Activated naive CD8-positive, alpha-beta T cell treated with anti-CD3 and anti-CD28 coated beads, Interleukin-2, amount 50 U/mL, for 24 hours (primary cell): ENCODE results near the gene ANKRD13A.

Experiments used
- ATAC-seq: fragments of 150-1000 bp; cut with Tn5 transposase; one replicate; pipeline ENCODE4 v1.10.0; 2021
- DNase-seq: peaks from one replicate; pipeline ENCODE4 v3.0.0; 2021
- H3K27ac Mint-ChIP-seq: one replicate; pipeline ENCODE4 v1.8.0; 2021; ENCODE audit warnings: mild to moderate bottlenecking, mixed read lengths
- H3K27me3 Mint-ChIP-seq: one replicate; pipeline ENCODE4 v1.8.0; 2021; ENCODE audit warnings: mixed read lengths
- H3K36me3 Mint-ChIP-seq: one replicate; pipeline ENCODE4 v1.8.0; 2021; ENCODE audit warnings: low read depth, mixed read lengths
- H3K4me1 Mint-ChIP-seq: one replicate; pipeline ENCODE4 v1.8.0; 2021; ENCODE audit warnings: mixed read lengths
- H3K4me3 Mint-ChIP-seq: one replicate; pipeline ENCODE4 v1.8.0; 2021; ENCODE audit warnings: mild to moderate bottlenecking, moderate library complexity, mixed read lengths
- H3K9me3 Mint-ChIP-seq: one replicate; pipeline ENCODE4 v1.8.0; 2021; ENCODE audit warnings: mixed read lengths

ANKRD13A gene

DNA sequence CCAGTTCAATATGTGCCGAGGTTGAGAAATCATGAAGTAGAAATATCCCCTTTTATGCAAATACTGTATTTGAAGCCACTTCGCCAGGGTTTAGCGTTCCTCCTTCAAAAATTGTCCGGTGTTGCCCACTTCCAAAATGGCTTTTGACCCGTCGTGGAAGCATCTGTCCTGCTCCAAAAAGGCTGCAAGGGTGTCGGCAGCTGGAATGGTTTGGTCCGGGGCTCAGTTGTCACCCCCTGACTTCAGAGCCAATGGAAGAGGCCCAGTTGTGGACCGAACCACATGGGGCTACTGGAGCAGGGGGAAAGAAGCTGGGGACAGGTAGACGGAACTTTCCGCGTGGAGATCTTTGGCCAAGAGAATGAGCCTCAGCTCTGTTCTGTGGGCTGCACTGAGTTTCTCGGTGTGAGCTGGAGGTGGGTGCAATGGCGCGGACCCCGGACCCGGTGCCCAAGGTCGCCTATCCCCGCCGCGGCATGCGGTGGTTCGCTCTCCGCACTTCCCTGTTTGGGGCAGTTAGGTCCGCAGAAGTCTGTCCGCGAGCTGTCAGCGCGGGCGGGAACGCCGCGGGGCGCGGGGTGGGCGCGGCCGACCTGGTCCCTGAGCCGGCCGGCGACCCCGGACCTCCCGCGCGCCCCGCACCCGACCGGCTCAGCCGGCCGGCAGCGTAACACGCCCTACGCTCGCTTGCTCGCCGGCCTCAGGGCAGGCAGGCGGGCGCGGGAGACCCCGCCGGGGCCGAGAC, at the start of gene ANKRD13A:
TSS of gene ANKRD13A (plus strand) at position 527 of the 745 bp plus-strand sequence. CDS start 259 bp downstream, outside the sequence.
- Mint-ChIP-seq H3K36me3 (peaks cover 7% of the 10 kb centered on the region), H3K27me3 (no peaks in the 10 kb centered on the region), H3K4me3 (peak within 1 kb of the TSS; percentile 94), H3K9me3 (no peaks in the 10 kb centered on the region), H3K27ac (peak within 1 kb of the TSS; percentile 98), H3K4me1 (peaks cover 73% of the 10 kb centered on the region)
- ATAC-seq = peak; percentile 66
- peak; percentile 82 for DNase-seq

DNA sequence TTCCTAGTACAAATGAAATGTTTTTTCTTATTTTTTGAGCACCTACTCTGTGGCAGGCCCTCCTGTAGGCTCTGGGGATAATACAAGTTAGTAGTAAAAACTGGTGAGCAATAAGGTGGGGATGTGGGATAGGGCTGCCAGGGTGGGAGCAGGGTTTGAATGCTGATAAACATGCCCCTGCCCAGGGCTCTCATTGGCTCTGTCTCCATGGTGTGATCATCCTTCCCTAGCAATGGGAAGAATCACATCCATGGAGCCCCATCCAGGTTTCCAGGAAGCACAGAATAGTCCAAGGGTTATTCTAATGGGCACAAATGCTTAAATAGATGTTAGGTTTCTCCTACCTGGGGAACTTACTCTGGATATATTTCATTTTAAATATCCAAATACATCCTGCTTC, 48.6 kb upstream of the ANKRD13A start:
- Mint-ChIP-seq H3K4me1 (peaks cover 24% of the 10 kb centered on the region), H3K27me3 (no peaks in the 10 kb centered on the region), H3K4me3 (no peak overlapping the region), H3K36me3 (peaks cover 51% of the 10 kb centered on the region), H3K9me3 (no peaks in the 10 kb centered on the region), H3K27ac (peak overlapping the region; percentile 6)
- no peak for DNase-seq
- ATAC-seq = no peak

DNA sequence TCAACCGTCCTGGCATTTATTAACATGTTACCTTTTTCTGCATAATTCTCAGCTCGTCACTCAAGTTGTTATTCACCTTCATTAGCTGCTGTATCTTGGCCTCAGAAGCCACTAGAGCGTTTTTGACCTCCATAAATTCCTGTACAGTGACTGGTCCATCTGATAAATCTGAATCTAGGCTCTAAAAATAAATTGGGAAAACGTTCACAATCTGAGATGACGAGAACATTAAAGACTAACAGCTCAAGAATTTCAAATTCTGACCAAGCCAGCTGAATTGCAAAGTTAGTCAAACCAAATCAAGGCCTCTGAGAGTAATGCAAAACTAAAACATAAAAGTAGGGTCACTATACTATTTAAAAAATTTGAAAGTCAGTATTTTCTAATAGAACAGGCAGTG, 48.1 kb upstream of the ANKRD13A start:
- peaks cover 52% of the 10 kb centered on the region for H3K36me3 Mint-ChIP-seq
- H3K4me1 Mint-ChIP-seq = peaks cover 24% of the 10 kb centered on the region
- DNase-seq (no peak), ATAC-seq (no peak)
- H3K27me3 Mint-ChIP-seq = no peaks in the 10 kb centered on the region
- no peak overlapping the region for H3K27ac Mint-ChIP-seq
- H3K4me3 Mint-ChIP-seq = no peak overlapping the region
- no peaks in the 10 kb centered on the region for H3K9me3 Mint-ChIP-seq

DNA sequence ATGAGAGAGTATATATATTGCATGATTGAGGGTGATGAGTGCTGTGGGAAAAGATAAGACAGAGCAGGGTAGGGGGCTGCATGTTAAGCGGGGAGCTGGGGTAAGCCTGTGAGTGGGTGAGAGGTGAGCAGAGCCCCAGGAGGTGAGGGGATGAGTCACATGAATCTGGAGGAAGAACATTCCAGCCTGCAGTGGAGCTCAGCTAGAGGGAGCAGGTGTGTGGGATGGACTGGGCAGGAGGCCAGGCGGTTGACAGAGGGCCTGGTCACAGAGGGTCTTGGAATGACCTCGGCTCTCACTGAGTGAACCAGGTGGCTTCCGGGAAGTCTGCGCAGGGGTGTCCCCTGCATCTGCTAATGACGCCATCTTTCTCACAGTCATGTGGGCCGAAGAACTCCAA, 47.5 kb upstream of the ANKRD13A start:
- H3K4me1 Mint-ChIP-seq = peaks cover 18% of the 10 kb centered on the region
- H3K27me3 Mint-ChIP-seq = no peaks in the 10 kb centered on the region
- no peaks in the 10 kb centered on the region for H3K9me3 Mint-ChIP-seq
- no peak overlapping the region for H3K4me3 Mint-ChIP-seq
- no peak overlapping the region for H3K27ac Mint-ChIP-seq
- ATAC-seq (no peak), DNase-seq (no peak)
- H3K36me3 Mint-ChIP-seq = peaks cover 52% of the 10 kb centered on the region

DNA sequence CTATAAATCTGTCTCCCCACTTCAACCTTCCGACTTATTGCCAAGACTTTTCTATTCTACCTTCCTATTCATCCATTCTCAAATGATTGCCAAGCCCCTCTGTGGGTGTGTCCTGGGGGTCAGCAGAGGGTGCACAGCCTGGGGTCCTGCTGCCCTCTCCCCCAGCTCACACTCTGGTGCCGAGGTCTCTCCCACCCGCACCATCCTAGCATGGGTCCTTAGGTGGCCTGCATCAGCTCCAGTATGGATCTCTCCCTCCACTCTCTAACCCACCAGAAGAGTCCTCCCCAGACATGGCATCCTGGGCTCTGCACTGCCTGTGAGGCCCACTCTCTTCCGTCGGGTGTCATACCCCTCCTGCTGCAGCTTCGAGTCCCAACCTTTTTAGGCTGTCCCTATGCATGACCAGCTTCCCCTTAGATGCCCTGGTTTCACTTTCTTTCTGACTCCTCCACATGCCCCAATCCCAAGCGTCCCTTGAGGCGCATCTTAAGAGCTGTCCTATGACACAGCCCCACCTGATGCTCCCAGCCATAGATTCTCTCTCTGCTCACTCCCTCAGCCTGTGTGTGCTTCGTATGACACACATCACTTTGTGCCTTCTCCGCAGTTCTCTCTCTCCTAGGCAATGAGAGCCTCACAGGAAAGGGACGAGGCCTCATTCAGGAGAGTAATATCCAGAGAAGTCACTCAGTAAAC, 46.9 kb upstream of the ANKRD13A start:
- peaks cover 13% of the 10 kb centered on the region for H3K4me1 Mint-ChIP-seq
- peaks cover 49% of the 10 kb centered on the region for H3K36me3 Mint-ChIP-seq
- H3K27ac Mint-ChIP-seq = peak overlapping the region; percentile 55
- no peak for DNase-seq
- no peaks in the 10 kb centered on the region for H3K27me3 Mint-ChIP-seq
- ATAC-seq = no peak
- no peak overlapping the region for H3K4me3 Mint-ChIP-seq
- no peaks in the 10 kb centered on the region for H3K9me3 Mint-ChIP-seq

DNA sequence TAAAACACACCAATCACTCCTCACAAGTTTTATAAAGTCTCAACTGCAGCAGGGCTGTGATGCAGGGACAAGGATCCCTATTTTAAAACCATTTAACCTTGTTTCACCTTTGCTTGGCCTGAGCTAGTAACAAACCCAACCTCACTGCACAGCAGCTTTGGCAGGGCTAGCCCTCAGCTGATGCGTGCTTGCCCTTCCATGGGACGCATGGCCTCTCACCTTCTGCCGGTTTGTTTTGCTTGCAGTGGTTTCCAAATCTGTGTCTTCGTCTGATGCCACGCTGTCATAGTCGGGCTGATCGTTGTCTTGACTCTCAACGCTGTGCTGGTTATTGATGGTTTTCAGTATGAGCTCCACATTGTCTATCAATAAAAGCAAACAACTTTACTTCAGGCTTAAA, 46.4 kb upstream of the ANKRD13A start:
- Mint-ChIP-seq H3K4me3 (no peak overlapping the region), H3K36me3 (peaks cover 45% of the 10 kb centered on the region), H3K4me1 (peaks cover 7% of the 10 kb centered on the region), H3K27ac (peak overlapping the region; percentile 15), H3K27me3 (no peaks in the 10 kb centered on the region), H3K9me3 (no peaks in the 10 kb centered on the region)
- ATAC-seq (no peak), DNase-seq (no peak)

DNA sequence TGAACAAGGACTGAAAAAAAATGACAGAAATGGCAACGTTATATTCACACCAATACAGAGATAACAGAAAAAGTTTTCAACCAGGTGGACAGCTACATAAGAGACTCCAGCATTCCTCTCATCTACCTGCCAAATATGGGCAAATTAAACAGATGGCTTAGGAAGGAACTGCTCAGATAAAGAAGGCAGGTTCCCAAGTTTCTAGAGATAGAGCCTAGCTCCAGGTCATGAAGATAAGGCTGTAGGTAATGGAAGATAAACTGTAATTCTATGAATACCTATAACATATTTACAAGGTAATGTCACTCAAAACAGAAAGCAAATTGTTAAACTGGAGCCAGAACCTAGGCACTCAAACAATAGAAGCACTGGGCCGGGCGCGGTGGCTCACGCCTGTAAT, 45.6 kb upstream of the ANKRD13A start:
- peak overlapping the region; percentile 15 for H3K27ac Mint-ChIP-seq
- no peak for DNase-seq
- peaks cover 43% of the 10 kb centered on the region for H3K36me3 Mint-ChIP-seq

DNA sequence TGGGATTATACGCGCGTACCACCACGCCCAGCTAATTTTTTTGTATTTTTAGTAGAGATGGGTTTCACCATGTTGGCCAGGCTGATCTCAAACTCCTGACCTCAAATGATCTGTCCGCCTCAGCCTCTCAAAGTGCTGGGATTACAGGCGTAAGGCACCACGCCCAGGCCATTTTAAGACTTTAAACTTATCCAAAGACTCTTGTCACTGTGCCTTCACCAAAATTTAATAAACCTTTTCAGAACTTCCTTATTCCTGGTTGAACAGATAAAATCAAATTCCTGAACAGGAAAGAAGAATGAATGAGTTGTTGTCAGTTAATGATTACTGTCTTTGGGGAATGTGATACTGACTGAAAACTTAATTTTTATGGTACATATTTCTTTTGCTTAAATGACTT, 40.9 kb upstream of the ANKRD13A start:
- Mint-ChIP-seq H3K4me1 (no peaks in the 10 kb centered on the region), H3K4me3 (no peak overlapping the region), H3K27me3 (no peaks in the 10 kb centered on the region), H3K36me3 (peaks cover 30% of the 10 kb centered on the region), H3K9me3 (no peaks in the 10 kb centered on the region), H3K27ac (no peak overlapping the region)
- DNase-seq (no peak), ATAC-seq (no peak)

More for the DNA sequence above, 45.6 kb upstream of the ANKRD13A start:
- Mint-ChIP-seq H3K4me3 (no peak overlapping the region), H3K4me1 (no peaks in the 10 kb centered on the region), H3K27me3 (no peaks in the 10 kb centered on the region), H3K9me3 (no peaks in the 10 kb centered on the region)
- no peak for ATAC-seq

DNA sequence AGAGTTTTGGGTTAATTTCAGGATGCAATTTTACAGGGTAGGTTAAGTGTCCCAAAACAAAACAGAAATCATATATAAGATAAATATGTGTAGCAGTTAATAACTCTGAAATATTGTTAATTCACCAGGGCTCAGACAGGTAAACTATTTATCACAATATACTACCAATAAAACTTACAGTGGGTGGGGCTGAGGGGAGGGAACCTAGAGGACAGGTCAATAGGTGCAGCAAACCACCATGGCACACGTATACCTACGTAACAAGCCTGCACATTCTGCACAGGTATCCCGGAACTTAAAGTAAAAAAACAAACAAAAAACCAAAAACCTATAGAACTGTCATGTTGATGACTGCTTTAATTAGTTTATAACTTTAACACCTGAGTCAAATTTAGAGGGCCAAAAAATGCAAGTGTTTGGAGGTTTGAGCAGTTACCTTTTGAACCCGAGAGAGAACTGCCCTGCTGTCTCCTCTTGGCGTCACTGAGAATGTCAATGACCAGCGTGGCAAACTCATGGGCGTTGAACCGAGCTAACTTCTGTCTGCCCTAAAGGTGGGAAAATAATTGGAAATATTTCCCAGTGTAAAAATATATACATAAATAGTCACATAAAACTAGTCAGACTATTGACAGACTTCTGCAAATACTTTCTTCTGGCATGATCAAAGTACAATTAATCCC, 39.7 kb upstream of the ANKRD13A start:
- Mint-ChIP-seq H3K9me3 (no peaks in the 10 kb centered on the region), H3K4me3 (no peak overlapping the region), H3K27me3 (no peaks in the 10 kb centered on the region), H3K36me3 (peaks cover 32% of the 10 kb centered on the region), H3K27ac (no peak overlapping the region), H3K4me1 (no peaks in the 10 kb centered on the region)
- ATAC-seq (no peak), DNase-seq (no peak)

DNA sequence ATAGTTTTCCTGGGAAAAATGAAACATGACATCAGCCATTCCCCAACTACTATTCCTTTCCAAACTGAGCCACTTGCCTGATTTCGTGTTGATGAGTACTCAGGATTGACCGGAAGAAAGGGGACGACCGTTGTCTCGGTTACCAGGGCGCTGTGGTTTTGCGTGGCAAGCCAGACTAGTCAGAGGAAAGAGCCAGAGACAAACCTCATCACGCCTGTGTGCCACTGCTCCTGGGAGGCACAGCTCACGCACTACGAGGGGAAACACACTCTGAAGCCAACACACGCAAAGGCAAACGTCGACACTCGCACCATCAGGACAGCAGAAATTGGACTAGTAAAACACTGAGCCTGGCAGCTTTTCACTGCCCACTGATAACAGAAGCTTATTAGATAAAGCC, 38.0 kb upstream of the ANKRD13A start:
- Mint-ChIP-seq H3K9me3 (no peaks in the 10 kb centered on the region), H3K36me3 (peaks cover 37% of the 10 kb centered on the region), H3K4me1 (no peaks in the 10 kb centered on the region), H3K27ac (no peak overlapping the region), H3K4me3 (no peak overlapping the region), H3K27me3 (no peaks in the 10 kb centered on the region)
- no peak for DNase-seq
- ATAC-seq = no peak

DNA sequence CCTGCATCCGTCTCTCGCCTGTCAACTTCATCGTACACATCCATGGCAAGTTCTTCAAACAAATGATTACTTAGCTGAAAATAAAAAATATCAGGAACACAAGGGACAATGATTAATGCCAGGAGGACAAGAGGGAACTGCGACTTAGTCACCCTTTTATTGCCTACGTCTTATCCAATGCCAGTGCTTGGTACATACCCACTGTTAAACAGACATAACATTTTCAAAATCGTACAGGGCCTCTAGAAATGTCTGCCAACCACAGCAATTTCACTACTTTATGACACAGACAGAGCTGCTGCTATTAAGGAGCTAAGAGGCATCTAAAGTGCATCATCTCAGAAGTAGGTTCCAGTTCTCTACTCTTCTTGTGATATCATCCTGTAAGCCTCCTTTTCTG, 37.6 kb upstream of the ANKRD13A start:
- ATAC-seq (no peak), DNase-seq (no peak)
- Mint-ChIP-seq H3K4me3 (no peak overlapping the region), H3K36me3 (peaks cover 38% of the 10 kb centered on the region), H3K4me1 (peaks cover 3% of the 10 kb centered on the region), H3K9me3 (no peaks in the 10 kb centered on the region), H3K27ac (no peak overlapping the region), H3K27me3 (no peaks in the 10 kb centered on the region)

DNA sequence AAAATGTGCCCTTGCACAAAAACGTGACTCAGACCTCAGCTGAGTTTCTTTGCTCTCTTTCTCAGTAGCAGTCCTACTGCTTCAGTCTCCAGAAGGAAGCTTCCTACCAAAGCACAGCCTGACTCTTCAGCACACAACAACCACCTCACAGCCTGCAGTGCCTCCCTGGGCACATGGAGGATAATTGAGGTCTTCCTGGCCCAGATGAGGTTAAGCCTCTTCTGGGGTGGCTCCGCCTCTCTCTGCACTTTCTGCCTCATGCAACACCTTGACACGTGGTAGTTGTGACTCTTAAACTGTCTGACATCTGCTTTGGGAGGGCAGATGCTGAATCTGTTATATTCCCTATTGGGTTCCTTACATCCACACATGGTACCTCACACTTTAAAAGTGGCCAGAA, 36.8 kb upstream of the ANKRD13A start:
- Mint-ChIP-seq H3K27ac (no peak overlapping the region), H3K4me3 (no peak overlapping the region), H3K36me3 (peaks cover 36% of the 10 kb centered on the region), H3K9me3 (no peaks in the 10 kb centered on the region), H3K4me1 (peaks cover 5% of the 10 kb centered on the region), H3K27me3 (no peaks in the 10 kb centered on the region)
- ATAC-seq (no peak), DNase-seq (no peak)

DNA sequence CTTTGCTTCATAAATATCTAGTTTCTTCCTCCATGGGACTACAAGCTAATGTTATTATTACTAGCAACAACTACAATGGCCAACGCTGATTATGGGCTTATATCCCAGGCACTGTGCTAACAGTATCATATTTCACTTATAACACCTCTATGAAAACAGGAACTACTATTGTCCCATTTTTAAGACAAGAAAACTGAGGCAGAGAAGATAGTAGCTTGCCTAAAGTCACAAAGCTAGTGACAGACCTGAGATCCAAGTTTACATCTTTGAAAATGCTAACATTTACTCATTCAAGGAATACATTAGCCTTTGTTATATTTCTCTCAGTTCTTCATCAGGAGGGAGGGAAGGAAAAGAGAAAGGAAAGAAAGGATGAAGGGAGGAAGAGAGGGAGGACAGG, 35.9 kb upstream of the ANKRD13A start:
- Mint-ChIP-seq H3K4me3 (no peak overlapping the region), H3K27ac (peak overlapping the region; percentile 30), H3K27me3 (no peaks in the 10 kb centered on the region), H3K36me3 (peaks cover 33% of the 10 kb centered on the region), H3K4me1 (peaks cover 13% of the 10 kb centered on the region), H3K9me3 (no peaks in the 10 kb centered on the region)
- DNase-seq (no peak), ATAC-seq (no peak)

DNA sequence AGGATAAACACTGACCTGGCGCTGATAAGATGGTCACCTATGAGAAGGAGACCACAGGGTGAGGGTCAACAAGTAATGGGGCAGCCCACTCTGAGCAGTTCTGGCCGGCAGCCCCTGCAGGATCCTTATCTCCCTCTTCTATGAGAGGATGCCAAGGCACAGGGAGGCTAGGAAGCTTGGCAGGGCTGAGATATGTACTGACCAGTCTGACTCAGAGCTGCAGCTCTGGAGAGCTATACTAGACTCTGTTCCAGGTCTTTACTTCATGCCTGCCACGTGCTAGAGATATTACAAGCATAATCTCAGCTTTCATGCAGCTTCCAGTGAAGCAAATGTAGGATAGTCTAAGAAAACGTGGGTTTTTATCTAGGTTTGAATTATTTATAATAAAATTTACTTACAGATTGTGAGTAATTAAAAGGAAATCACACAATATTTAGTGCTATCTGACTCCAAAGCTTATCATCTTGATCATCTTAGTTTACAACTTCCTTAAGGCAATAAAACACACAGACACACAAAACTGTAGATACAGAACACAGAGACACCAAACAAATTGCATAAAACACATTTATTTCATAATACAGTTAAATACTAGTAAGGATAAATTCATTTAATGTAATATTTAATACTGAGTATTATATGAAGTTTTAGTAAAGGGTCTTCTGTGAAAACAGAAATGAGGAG, 35.3 kb upstream of the ANKRD13A start:
- no peak overlapping the region for H3K4me3 Mint-ChIP-seq
- DNase-seq (no peak), ATAC-seq (no peak)
- no peaks in the 10 kb centered on the region for H3K27me3 Mint-ChIP-seq
- H3K9me3 Mint-ChIP-seq = no peaks in the 10 kb centered on the region
- H3K36me3 Mint-ChIP-seq = peaks cover 31% of the 10 kb centered on the region
- peak overlapping the region; percentile 59 for H3K27ac Mint-ChIP-seq
- H3K4me1 Mint-ChIP-seq = peaks cover 15% of the 10 kb centered on the region
